ENCODE measurements around the gene ZFP36L2. TPM values are rescaled to one million over a fixed set of nuclear protein-coding genes. Genes with fewer than 3 reads are reported as not detected.

Gene ZFP36L2
- total RNA-seq, 4 donors from 2014 or later = 81.7 to 117 (median 85.7) TPM

GRCh38 chr2:43222475-43223309 lies 3.7 kb downstream of the ZFP36L2 start:
- Histone ChIP-seq H3K4me1 (peaks cover 54 to 73% (median 62%) of the 10 kb centered on the region in 4 donors), H3K9me3 (no peaks in the 10 kb centered on the region), H3K27me3 (no peaks in the 10 kb centered on the region), H3K4me3 (peak overlapping the region; percentile 80 to 93 (median 90)), H3K36me3 (peaks cover 15 to 35% (median 25%) of the 10 kb centered on the region in 4 donors), H3K27ac (replicated peaks in 1 of 4) (peak overlapping the region; percentile 97 to 100 (median 98))
- WGBS = 3% methylated on average over 8 of the region's 8 CpGs
- intact Hi-C loops (cut with DNase I) = loop anchor here (5.0 kb wide), 1 partner anchor 315 kb away; no protein-coding TSS in a partner anchor
- DNase-seq (ENCODE audit: extremely low spot score) = no peak
- TF ChIP-seq POLR2A (IDR thresholded peaks at IDR 0.05; ENCODE audit: low read depth) (no peak), EP300 (IDR thresholded peaks at IDR 0.05) (no peak), CTCF (IDR thresholded peaks at IDR 0.05) (no peak), POLR2AphosphoS5 (IDR thresholded peaks at IDR 0.05) (no peak)

- Histone ChIP-seq H3K9me3 (no peaks in the 10 kb centered on the region), H3K27ac (replicated peaks in 1 of 4) (peak overlapping the region; percentile 97 to 100 (median 98)), H3K4me1 (peaks cover 56 to 73% (median 63%) of the 10 kb centered on the region in 4 donors), H3K4me3 (peak overlapping the region; percentile 80 to 93 (median 90)), H3K27me3 (no peaks in the 10 kb centered on the region), H3K36me3 (peaks cover 15 to 35% (median 25%) of the 10 kb centered on the region in 4 donors)
- 0% methylated on average over 8 of the region's 8 CpGs for WGBS
- TF ChIP-seq POLR2A (IDR thresholded peaks at IDR 0.05; ENCODE audit: low read depth) = peak; percentile 71
- no peak for TF ChIP-seq EP300 (IDR thresholded peaks at IDR 0.05)
- TF ChIP-seq POLR2AphosphoS5 (IDR thresholded peaks at IDR 0.05) = peak in 1 of 2 donors; percentile 95
- TF ChIP-seq CTCF (IDR thresholded peaks at IDR 0.05) = no peak
- peak; percentile 98 for DNase-seq (ENCODE audit: extremely low spot score)
- intact Hi-C loops (cut with DNase I) = loop anchor here (5.0 kb wide), 1 partner anchor 315 kb away; no protein-coding TSS in a partner anchor
Observed at GRCh38 chr2:43221763-43222474, 4.5 kb downstream of the ZFP36L2 start.

GRCh38 chr2:43221124-43221762 lies 5.2 kb downstream of the ZFP36L2 start:
- intact Hi-C loops (cut with DNase I) = loop anchor here (5.0 kb wide), 1 partner anchor 316 kb away; no protein-coding TSS in a partner anchor
- Histone ChIP-seq H3K36me3 (peaks cover 15 to 35% (median 25%) of the 10 kb centered on the region in 4 donors), H3K27ac (replicated peaks in 1 of 4) (peak overlapping the region; percentile 97 to 100 (median 98)), H3K9me3 (no peaks in the 10 kb centered on the region), H3K4me3 (peak overlapping the region; percentile 80 to 93 (median 90)), H3K27me3 (no peaks in the 10 kb centered on the region), H3K4me1 (peaks cover 56 to 73% (median 64%) of the 10 kb centered on the region in 4 donors)
- peak; percentile 94 for DNase-seq (ENCODE audit: extremely low spot score)
- 3% methylated on average over 16 of the region's 16 CpGs for WGBS
- TF ChIP-seq CTCF (IDR thresholded peaks at IDR 0.05) = no peak
- TF ChIP-seq POLR2AphosphoS5 (IDR thresholded peaks at IDR 0.05) = peak in 1 of 2 donors; percentile 66

GRCh38 chr2:43220760-43221123 lies 5.7 kb downstream of the ZFP36L2 start:
- no peak for DNase-seq (ENCODE audit: extremely low spot score)
- Histone ChIP-seq H3K4me1 (peaks cover 56 to 78% (median 69%) of the 10 kb centered on the region in 4 donors), H3K27ac (replicated peaks in 1 of 4) (peak overlapping the region; percentile 97 to 100 (median 98)), H3K27me3 (no peaks in the 10 kb centered on the region), H3K4me3 (peak overlapping the region; percentile 80 to 93 (median 90)), H3K36me3 (peaks cover 15 to 34% (median 25%) of the 10 kb centered on the region in 4 donors), H3K9me3 (no peaks in the 10 kb centered on the region)
- intact Hi-C loops (cut with DNase I) = loop anchor here (5.0 kb wide), 1 partner anchor 317 kb away; no protein-coding TSS in a partner anchor
- 15% methylated on average over 5 of the region's 5 CpGs for WGBS
- no peak for TF ChIP-seq POLR2AphosphoS5 (IDR thresholded peaks at IDR 0.05)
- TF ChIP-seq POLR2A (IDR thresholded peaks at IDR 0.05; ENCODE audit: low read depth) = no peak
- no peak for TF ChIP-seq CTCF (IDR thresholded peaks at IDR 0.05)
- TF ChIP-seq EP300 (IDR thresholded peaks at IDR 0.05) = no peak
